ENCODE results near the gene PHF12. TPM values are rescaled to one million over a fixed set of nuclear protein-coding genes. Genes with fewer than 3 reads are reported as not detected.

PHF12 gene
- total RNA-seq, 1 experiment from 2014 or later = 22.9 TPM

DNA sequence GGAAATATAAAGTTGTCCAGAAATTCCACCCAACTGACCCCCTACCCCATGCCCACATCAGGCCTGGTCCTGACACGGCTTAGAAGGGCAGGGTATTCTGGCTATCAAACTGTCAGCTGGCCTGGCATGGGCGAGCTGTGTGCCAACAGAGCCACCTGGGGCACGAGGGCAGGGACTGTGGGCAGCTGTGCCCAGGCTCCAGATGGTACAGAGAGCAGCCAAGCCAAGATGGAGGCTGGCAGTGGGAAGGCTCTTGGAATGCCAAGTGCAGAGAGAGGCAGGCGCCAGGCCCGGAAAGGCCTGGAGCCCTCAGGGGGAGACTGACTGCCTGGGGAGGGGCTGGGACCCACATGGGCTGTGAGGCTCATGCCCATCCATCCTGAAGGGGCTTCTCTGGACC, 24.3 kb upstream of the PHF12 start:
- no peak for DNase-seq (ENCODE audit: low read depth)

DNA sequence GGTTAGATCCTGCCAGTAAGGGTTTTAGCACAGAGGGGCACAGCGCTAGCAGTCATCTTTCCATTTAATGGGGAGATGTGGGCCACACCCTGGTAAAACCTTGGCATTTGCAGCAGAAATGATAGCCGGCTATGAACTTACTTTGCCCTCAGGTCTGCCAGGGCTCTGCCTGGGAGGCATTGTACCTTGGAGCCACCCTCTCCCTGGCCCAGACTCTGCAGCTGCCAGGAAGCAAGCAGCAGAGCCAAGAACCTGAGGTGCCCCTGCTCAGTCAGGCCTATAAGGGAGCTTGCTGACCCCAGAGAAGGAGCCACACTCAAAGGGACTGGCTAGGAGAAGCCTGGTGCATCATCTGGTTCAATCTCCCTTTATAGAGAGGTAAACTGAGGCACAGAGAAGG, 23.7 kb upstream of the PHF12 start:
- DNase-seq (ENCODE audit: low read depth) = no peak

DNA sequence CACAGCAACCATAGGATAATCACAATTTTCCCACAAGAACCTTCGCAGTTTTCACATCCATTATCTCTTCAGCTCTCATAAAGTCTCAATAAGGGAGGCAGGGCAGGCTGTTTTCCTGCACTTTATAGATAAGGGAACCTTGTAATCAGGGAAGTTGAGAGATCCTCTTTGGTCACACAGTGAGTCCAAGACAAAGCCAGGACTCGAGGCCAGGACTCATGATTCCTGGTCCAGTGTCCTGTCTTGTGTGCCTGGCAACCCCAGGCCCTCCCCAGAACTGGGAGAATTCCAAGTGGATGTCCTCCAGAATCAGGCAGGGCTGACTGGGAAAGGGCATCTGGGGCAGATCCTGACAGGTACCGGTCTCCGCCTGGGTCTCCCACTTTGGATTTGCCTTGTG, 23.1 kb upstream of the PHF12 start:
- no peak for DNase-seq (ENCODE audit: low read depth)

DNA sequence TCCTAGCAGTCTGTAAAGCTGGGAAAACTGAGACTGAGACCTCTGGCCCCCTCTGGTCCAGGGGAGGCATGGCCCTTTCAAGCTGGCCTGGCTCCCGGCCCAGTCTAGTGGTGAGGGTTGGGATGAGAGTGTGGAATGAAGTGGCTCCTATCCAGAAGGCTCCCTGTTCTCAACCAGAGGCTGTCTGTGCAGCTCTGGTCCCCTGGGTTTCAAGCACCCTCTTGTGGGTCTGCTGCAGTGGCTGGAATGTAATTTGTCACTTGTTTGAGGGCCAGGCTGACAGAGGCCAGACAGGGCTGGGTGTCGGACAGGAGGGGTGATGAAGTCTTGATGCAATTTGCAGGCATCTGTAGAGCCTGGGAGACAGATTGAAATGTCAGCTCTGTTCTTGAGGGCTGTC, 22.1 kb upstream of the PHF12 start:
- peak; percentile 62 for DNase-seq (ENCODE audit: low read depth)

DNA sequence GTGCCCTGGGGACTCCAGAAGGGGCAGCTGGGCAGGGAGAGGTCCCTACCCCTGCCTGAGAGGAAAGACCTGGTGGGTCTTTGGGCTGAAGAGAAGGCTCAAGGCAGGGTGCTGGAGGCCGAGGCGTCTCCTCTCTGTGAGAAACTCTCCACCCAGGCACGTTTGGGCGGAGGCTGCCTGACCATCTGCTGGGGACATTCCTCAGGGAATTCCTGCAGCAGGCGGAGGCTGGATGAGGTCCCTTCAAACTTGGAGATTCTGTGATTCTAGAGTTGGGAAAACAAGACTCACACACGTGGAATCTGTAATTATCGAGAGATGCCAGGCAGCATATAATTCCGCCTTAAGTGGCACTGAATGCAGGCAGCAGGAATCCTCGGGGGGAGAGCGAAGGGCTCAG, 21.1 kb upstream of the PHF12 start:
- no peak for DNase-seq (ENCODE audit: low read depth)

DNA sequence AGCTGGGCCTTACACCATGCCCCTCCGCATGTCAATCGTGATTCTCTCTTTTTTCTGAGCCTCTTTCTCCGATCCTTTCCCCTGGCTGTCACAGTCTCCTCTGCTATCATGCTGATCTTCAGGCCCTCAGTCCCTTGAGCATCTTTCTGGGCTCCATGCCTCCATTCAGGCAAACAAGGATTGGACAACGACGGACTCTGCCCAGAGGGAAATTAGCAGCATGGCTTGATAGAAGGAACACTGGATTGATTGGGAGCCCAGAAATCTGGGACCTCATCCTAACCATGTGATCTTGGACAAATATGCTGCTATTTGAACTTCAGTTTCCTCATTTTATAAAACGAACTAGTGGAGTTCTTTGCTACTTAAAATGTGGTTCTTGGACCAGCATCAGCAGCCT, 19.6 kb upstream of the PHF12 start:
- no peak for DNase-seq (ENCODE audit: low read depth)

DNA sequence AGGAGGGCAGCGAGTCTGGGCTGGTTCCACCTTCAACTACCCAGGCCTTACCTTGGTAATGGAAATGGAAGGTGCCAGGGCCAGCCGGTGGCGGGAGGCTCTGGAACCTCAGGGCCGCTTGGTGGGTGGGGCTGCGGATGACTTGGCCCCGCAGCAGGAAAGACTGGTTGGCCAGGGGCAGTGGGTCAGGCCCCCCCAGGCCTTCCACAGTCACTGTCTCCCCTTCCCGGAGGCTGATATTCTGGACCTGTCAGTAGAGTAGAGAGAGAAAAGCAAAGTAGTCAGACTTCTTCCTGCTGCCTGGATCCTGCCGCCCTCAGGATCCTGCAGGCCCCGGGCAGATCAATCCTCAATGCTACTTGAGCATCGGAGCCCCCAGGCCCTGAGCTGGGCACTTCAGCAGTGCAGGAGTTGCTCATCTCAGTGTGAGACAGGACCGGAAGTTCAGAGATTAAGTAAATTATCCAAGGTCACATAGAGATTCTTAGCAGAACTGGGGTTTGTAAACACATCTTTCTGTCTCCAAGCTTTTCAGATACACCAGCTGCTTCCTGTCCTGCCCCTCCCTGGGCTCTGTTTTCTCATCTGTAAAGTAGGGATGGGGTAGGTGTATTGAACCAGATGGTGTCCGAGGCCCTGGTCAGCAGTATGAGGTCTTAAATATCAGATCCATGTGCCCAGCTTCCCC, 18.5 kb upstream of the PHF12 start:
- no peak for DNase-seq (ENCODE audit: low read depth)

DNA sequence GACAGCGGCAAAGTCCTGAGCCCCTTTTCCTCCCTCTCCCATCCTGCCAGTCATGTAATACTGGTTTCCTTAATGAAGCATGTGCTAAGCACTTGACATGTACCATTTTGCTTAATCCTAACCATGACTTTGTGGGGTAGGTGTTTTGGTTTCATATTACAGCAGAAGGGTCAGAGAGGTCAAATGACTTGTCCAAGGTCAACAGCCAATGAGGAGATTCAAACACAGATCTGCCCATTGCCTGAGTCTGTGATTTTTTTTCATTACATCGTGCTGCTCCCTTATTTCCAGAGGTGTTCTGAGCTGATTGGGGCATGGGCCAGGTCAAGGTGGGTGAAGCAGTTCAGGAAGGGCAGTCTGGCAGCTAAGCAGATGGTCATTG, 17.6 kb upstream of the PHF12 start:
- no peak for DNase-seq (ENCODE audit: low read depth)

DNA sequence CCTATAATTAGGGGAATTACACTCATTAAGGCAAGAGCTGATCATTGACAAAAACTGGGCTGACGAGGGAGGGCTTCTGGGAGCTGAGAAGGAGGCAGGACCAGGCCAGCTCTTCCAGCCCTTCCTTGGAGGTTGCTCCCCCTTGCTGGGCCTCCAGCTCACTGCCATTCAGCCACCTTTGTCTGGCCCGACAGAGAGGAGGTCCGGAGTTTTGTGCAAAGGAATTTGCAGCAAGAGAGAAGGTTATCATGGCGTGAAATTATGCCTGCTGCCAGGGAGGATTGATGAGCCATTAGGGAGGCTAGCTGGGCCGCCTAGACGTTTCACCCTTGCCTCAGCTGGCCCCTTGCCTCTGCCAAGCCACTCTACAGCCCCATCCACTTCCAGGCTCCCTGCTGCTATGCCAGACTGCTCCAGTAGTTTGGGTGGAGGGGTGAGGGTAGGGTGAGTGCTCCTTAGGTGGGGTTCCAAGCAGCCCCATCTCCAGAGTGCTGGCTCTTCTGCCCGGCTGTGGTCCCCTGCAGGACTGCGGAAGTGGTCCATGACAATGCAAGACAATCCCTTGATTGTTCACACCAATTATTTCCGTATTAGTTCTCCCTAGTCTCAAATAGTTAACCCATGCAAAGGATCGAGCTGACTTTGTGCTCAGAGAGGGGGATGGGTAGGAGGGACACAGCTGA, 17.1 kb upstream of the PHF12 start:
- DNase-seq (ENCODE audit: low read depth) = no peak

DNA sequence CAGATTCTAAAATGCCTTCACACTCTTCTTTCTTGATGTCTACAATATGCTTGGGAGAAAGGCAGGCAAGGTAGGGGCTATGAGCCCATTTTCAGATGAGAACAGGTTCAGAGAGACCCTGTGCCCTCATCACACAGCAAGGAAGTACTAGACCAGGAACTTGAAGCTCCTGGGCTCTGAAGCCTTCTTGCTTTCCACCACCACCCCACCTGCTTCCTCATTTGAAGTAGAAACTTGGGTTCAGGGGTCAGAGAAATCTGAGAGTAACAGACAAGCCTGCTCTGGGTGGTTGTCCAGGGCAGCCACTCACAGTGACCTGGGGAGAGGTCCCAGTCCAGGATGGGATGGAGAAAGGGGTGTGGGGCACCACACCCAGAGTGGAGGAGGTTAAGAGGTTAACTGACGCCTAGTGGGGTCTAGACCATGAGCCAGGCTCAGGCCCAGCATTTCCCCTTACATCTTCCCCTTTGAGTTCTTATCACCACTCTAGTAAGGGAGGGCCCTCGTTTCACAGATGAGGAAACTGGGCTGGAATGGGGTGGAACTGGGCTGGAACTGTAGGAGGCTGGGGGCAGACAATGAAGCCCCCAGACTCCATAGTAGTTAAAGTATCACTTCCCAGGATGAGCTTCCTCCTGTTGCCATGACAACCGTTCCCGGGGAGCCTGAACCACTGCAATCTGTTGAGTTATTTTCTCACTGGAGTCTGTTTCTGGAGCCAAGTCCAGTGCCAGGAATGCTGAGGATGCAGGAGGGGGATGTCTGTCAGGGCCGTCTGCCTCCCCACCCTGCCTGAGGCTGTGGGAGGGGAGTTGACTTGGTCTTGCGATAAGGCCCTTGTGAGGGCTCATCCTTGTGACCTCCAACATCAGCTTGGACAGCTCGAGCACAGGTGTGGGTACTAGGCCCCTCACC, 16.2 kb upstream of the PHF12 start:
- no peak for DNase-seq (ENCODE audit: low read depth)

DNA sequence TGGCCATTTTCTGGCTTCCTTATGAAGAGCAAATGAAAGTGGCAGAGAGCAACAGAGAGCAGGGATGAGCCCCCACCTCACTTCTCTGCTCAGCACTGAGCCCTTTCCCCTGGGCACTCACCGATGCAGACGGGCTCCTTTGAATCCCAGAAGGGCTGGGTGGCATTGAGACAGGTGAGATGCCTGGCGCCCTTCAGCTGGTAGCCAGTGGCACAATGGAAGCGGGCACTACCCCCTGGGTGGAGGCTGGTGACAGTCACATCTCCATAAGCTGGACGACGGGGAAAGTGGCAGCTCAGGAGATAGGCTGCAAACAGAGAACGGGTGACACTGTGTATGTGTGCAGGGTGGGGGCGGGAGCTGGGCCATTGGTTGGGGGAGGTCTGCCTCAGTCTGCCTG, 12.5 kb upstream of the PHF12 start:
- DNase-seq (ENCODE audit: low read depth) = no peak

DNA sequence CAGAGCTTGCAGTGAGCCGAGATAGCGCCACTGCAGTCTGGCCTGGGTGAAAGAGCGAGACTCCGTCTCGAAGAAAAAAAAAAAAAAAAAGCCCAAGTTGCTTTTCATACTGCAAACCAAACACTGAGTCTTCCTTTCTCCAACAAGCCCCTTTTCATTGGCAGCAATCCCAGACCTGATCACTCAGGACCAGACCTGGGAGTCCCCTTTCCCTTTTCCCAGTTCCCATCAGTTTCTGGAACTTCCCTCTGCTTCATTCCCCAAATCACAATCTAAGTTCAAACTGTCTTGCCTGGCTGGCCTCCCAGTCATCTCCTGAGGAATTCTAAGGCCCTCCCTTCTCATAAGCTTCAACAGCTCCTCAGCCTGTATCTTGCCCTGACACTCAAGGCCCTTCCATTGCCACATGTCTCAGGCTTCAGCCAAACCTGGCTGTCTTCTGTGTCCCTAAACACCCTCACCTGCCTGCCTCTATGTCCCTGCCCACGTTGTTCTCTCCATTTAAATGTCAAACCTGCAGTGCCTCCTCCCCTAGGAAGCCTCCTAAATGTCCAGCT, 11.8 kb upstream of the PHF12 start:
- DNase-seq (ENCODE audit: low read depth) = no peak

DNA sequence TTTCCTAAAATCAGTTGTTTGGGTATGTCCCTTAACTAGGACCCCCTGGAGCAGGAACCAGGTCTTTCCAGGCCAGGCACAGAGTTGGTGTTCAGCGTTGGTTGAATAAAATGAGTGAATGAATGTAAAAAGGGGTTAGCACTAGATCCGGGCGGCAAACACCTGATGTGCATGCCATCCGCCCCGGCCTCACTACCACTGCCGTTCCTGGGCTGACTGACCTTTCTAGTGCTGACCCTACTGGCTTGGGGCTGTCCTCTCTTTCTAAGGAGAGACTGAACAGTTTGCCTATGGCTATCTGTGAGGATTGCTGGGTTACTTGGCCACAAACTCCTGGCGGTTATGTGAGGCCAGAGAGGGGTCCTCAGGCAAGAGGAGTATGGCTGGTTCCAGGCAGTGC, 10.1 kb upstream of the PHF12 start:
- no peak for DNase-seq (ENCODE audit: low read depth)

DNA sequence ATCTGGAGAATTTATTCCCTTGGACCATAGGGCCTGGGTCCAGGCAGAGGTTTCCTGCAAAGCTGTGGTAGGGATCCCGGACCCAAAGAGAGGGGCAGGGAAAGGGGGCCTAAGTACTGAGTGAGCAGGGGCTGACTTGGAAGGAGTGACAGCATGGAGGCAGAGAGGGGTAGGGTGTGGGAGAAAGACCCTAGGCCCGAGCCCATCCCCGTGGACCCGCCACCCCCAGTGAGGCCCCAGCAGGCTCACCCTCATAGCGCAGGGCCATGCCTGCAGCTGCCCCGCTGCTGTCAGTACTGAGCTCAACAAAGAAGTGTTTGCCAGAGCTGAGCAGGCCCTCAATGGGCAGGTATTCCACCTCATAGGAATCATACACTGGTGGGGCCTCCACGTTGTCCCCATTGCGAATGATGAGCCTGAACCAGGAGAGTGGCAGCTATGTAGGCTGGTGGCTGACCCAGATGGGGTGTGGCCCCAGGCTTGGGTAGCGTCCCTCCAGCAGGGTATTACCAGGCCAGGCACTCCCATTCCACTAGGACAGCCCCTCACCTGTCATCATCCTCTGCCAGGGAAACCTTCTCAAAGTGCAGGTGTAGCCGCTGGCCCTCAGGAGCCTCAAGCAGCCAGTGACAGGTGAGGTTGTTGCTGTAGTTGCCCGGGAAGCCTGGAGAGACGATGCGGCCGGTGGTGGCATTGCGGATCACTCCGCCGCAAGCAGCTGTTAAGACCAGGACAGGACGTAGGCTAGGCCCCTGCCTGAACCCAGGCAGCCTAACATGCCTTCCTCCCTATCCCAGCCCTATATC, 9.1 kb upstream of the PHF12 start:
- DNase-seq (ENCODE audit: low read depth) = no peak

DNA sequence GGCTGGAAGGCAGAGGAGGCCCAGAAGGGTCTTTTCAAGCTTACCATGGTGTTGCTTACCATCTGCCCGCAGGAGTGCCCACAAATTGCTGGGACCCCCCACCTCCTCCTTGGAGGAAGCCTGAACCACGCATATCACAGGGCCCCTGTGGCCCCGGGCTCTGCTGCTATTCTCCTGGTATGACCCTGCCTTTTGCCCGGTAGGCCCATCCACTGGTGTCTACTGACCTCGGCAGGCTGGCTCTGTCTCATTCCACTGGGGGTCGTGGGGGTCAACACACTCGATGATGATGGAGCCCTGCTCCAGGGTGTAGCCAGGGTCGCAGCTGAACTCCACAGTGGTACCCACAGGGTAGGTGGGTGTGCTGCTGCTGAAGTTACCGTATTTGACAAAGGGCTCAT, 8.2 kb upstream of the PHF12 start:
- no peak for DNase-seq (ENCODE audit: low read depth)

DNA sequence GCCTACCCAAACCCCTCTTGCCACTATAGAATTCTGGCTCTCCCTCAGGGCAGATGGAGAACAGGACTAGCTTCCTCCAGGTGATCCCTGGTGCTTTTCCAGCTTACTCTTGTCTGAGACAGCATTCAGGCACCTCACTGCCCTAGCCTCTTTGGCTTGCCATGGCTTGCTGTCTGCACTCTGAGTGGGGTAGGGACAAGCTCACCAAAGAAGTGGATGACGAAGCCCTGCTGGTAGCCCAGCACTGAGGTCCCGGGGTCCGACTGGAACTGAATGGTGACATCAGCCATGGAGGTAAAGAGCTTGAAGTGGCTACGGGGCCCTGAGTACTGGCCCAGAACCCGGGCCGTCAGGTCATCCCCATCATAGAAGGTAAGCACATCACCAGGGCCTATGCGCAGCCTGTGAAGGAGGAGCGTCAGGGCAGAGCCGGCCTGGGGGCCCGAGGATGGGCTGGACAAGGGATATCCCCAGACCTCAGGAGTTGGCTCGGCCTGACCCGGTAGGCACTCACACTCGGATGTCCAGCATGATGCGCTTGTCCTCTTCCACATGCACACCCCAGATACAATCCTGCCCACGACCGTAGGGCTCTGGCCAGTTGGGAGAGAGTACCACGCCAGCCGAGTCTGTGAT, 7.6 kb upstream of the PHF12 start:
- no peak for DNase-seq (ENCODE audit: low read depth)

DNA sequence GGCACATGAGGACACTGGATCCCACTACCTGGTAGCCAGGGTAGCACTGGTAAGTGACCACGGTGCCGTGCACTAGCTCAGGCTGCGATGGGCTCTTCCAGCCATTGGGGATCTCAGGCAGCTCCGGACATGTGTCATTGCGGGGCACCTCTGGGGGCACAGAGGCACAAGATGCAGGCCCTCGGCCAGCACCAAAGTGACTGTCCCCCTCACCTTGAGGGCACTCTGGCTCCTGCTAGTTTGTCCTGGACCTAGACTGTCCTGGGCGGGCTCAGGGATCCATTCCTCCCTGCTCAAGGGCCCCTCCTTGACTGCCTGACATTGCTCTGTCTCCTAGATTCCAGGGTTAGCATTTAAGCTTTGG, 6.7 kb upstream of the PHF12 start:
- DNase-seq (ENCODE audit: low read depth) = no peak

DNA sequence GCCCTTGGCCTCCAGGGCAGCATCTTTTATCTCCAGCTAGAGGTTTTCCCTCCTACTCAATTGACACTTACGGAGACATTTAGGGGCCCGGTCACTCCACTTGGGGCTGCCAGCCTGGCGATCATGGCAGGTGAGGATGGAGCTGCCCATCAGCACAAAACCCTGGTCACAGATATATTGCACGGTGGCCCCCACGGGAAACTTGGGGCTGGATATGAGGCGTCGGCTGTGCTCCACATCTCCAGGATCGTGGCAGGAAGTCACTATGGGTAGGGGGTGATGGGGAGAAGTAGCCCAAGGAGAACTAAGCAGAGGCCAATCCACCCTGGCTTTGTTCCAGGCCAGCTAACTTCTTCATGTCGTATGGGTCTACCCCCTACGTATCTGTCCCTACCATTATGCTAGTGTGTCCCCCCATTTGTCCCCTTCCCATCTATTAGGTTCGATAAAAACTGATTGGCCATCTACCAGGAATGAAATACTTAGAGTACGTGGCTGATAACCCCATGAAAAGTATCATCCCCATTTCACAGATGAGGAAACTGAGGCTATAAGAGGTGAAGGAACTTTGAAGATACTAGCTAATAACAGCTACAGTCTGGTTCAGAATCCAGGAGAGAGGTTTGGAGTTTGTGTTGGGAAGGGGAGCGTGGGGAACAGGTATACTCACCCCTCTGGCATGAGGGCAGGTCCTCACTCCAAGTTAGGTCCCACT, 6.1 kb upstream of the PHF12 start:
- DNase-seq (ENCODE audit: low read depth) = no peak

DNA sequence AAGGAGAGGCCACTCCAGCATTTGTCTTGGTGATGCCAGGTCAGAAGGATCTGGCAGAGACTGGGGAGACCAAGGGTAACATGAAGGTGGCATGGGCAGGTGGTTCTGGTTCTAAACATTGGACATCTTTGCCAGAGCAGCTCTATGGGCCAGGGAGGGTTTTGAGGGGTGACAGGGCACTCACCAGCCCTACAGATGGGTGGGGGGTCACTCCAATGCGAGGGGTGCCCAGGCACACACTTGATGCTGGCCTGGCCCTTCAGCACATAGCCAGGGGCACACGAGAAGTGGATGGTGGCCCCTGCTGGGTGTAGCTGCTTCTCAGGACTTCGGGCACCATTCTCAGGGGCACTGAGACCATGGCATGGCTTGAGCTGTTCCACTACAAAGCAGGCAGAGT, 5.5 kb upstream of the PHF12 start:
- no peak for DNase-seq (ENCODE audit: low read depth)

DNA sequence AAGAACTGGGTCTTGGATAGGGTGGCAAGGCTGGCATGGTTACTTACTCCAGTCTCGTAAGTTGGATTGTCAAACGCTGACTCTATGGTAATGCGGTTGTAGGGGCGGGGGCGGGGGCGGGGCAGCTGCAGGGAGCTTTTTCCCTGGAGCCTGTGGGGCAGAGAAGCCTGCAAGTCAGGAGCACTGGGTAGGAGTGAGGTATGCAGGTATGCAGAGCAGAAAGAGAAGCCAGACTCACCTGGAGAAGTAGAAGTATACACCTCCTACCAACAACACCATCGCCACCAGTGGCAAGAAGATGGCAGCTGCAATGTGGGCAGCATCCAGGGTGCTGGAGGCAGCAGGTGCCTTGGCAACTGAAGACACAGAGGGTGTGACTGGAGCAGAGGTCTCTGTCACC, 4.8 kb upstream of the PHF12 start:
- DNase-seq (ENCODE audit: low read depth) = no peak

DNA sequence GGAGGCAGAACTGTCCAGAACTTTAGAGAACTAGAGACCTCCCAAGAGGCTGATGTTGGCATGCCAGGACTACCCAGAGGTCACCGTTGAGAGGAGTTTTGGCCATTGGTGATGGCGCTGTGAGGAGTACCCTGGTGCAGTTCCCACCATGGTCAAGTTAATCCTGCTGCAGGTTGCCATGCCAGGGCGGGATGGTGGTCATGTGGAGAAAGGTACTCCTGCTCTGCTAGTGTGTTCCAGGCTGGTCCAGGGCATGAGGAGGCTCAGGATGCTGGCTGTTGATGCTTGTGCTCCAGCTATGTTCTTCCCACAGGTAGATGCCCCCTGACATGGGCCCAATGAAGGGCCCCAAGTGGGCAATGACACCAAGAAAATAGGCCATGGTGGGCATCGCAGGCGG, 4.1 kb upstream of the PHF12 start:
- no peak for DNase-seq (ENCODE audit: low read depth)
